Diencephalon (tissue), 1 donor: ENCODE data around the gene SNAPC5. TPM values are rescaled to one million over a fixed set of nuclear protein-coding genes. Genes with fewer than 3 reads are reported as not detected.

Experiments
- small RNA-seq: library from RNA; depleted of rRNA; stranded (forward); fragments of <200 nt; gene quantifications from one replicate; pipeline ENCODE3, GENCODE V24; 2014
- total RNA-seq: library from RNA; depleted of rRNA; stranded (reverse); fragments of >200 nt; gene quantifications from one replicate; pipeline ENCODE4 v1.2.3, GENCODE V29; 2014

Gene SNAPC5, protein sequence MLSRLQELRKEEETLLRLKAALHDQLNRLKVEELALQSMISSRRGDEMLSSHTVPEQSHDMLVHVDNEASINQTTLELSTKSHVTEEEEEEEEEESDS
- 12.5 TPM for total RNA-seq

GRCh38 chr15:66497502-66498455, at the start of gene SNAPC5:
TSS of gene SNAPC5 (minus strand) at chr15:66497762. CDS start at chr15:66497731, 31 bp downstream.

DNA sequence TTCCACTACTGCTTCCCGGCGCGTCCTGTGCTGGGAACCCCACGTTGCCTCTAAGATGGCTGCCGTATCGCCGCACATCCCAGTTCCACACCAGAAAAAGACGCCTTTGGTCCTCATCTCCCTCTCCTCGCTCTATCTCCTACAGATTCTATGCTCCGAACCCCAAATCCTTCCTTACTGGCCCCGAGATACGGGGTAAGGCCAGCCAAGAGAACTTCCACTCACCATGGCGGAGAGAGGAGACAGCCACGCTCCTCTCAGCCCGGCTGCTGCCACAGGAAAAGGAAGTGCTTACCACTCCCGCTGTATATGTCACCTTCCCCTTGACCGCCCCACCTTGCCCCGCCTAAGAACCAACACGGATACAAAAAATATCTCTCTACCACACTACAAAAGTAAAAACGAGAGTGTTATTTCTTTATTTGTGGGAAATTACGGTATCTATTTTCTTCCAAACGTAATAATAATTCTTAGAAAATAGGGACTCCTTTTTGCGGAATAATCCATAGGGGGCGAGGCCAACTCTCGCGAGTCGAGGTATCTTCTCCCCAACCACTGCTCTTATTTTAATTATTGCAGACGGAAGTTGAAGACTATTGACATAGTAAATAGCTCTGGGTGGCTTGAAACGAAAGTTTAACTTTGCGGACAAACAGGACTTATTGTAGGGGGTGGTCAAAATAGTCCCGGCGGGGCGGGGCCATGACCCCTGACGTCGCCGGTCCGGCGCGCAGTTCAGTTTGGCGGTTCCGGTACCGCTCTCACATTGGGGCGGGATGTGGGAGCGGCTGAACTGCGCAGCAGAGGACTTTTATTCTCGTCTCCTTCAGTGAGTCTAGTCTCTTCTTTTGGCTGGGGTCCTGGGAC, 7.2 kb upstream of the SNAPC5 start, which contains the start of the genes RPL4 and ZWILCH:
TSS of gene RPL4 (minus strand) at position 293 of the 867 bp plus-strand sequence. CDS start at position 228, 65 bp downstream.
TSS of gene ZWILCH (plus strand) at position 764 of the 867 bp plus-strand sequence. CDS start at position 777, 13 bp downstream.

Small RNAs within 50 kb of the gene (small RNA-seq; reads per million reads assigned to genes)
- gene MIR4512 (not detected), gene RF01159 (not detected), gene SNORD16 (not detected), gene SNORD18A (not detected), gene SNORD18B (not detected), gene SNORD18C (not detected)

Other genes with a start within 250 kb of the SNAPC5 start
- gene MEGF11, start 244.0 kb downstream of the SNAPC5 start, total RNA-seq: 6.9 TPM
- 54.9 TPM for gene DIS3L, start 204.2 kb downstream of the SNAPC5 start, total RNA-seq
- 15.0 TPM for gene TIPIN, start 141.1 kb downstream of the SNAPC5 start, total RNA-seq
- gene MAP2K1, start 110.8 kb downstream of the SNAPC5 start, total RNA-seq: 47.5 TPM
- 1,047 TPM for gene RPL4, start 7.1 kb upstream of the SNAPC5 start, total RNA-seq
- gene ZWILCH, start 7.6 kb upstream of the SNAPC5 start, total RNA-seq: 31.8 TPM
- 0.46 TPM for gene LCTL, start 68.2 kb upstream of the SNAPC5 start, total RNA-seq
- gene SMAD6, start 204.5 kb upstream of the SNAPC5 start, total RNA-seq: 3.5 TPM